Heart left ventricle (tissue), 16 donors: Measurements from ENCODE around the gene JOSD2. TPM values are rescaled to one million over a fixed set of nuclear protein-coding genes. Genes with fewer than 3 reads are reported as not detected.

ENCODE experiments used
- ATAC-seq, 4 donors: fragments of 200-7000 bp; cut with Tn5 transposase; one replicate each; pipeline ENCODE4 v1.9.1; 2020 to 2022; ENCODE audit warnings: moderate library complexity in 4 of 4, mild to moderate bottlenecking in 3 of 4, moderate number of reproducible peaks in 1 of 4
- DNase-seq, 5 donors: peaks; one replicate each; pipeline ENCODE4 v3.0.0-alpha.2; 2020
- H3K27ac ChIP-seq, 12 donors: fragments of 200-600 bp; sonication (generic) in 4 of 12; one replicate each; pipeline versions ENCODE4 v1.5.0 to v1.8.0; 2016 to 2022; ENCODE audit warnings: mild to moderate bottlenecking in 2 of 12
- H3K27me3 ChIP-seq, 9 donors: fragments of 200-600 bp; sonication (generic) in 2 of 9; one replicate each; pipeline versions ENCODE4 v1.5.1 to v1.8.0; 2016 to 2022; ENCODE audit warnings: mild to moderate bottlenecking in 3 of 9
- H3K36me3 ChIP-seq, 9 donors: fragments of 200-600 bp; sonication (generic) in 2 of 9; one replicate each; pipeline versions ENCODE4 v1.5.0 to v1.8.0; 2018 to 2022; ENCODE audit warnings: mild to moderate bottlenecking in 2 of 9
- H3K4me1 ChIP-seq, 12 donors: fragments of 200-600 bp; sonication (generic) in 4 of 12; one replicate each; pipeline versions ENCODE4 v1.5.0 to v1.8.0; 2016 to 2022; ENCODE audit warnings: mild to moderate bottlenecking in 3 of 12
- H3K4me3 ChIP-seq, 12 donors: fragments of 200-600 bp; sonication (generic) in 4 of 12; one replicate each; pipeline versions ENCODE4 v1.5.0 to v1.8.0; 2017 to 2022; ENCODE audit warnings: mild to moderate bottlenecking in 9 of 12, moderate library complexity in 4 of 12
- H3K9me3 ChIP-seq, 12 donors: fragments of 200-600 bp; sonication (generic) in 4 of 12; one replicate each; pipeline versions ENCODE4 v1.5.0 to v1.8.0; 2016 to 2022; ENCODE audit warnings: mild to moderate bottlenecking in 1 of 12
- POLR2A ChIP-seq, 2 donors: fragments of 450-650 bp; IDR thresholded peaks; one replicate each; pipeline ENCODE4 v1.6.1; 2017; ENCODE audit warnings: antibody characterized with exemption in 2 of 2, mild to moderate bottlenecking in 2 of 2, moderate library complexity in 2 of 2
- WGBS, 4 donors: extraction: QIAGEN DNeasy Blood & Tissue Kit in 2 of 4; methylation state at CpG; one replicate each; pipeline versions ENCODE4 v1.1.5 to v1.1.7; 2013 to 2018; 5-methylcytosine and 5-hydroxymethylcytosine counted together
- intact Hi-C, 10 donors: fragments of 100-400 bp; cut with DNase I; formaldehyde crosslinking; loops; one replicate each; pipeline versions ENCODE4 v1.11.1 to v1.14.2; 2022
- polyA plus RNA-seq, 2 donors: library from polyadenylated mRNA; stranded (reverse); fragments of 200-250 nt; gene quantifications; one replicate each; pipeline ENCODE4 v1.2.3, GENCODE V29; 2013
- total RNA-seq, 9 donors: library from RNA; depleted of rRNA in 2 of 9; stranded (reverse); fragments of >200 nt in 2 of 9; fragmentation: NEBNext Ultra II Directional in 3 of 9; extraction: Animal tissue kit (Norgen Biotek cat#: 25700) in 3 of 9; gene quantifications; one replicate each; pipeline versions ENCODE4 v1.1.0 to v1.2.4, GENCODE V29; 2016 to 2023
- TF ChIP-seq, protein P1 (sequence below), 12 donors: fragments of 200-600 bp; sonication (generic) in 4 of 12; IDR thresholded peaks; one replicate each; pipeline versions ENCODE4 v1.5.0 to v1.8.0; 2018 to 2022; ENCODE audit warnings: antibody characterized with exemption in 12 of 12, mild to moderate bottlenecking in 5 of 12
- donor health status: ischemic (EF 13 %, LVEDD 7.1; RV severe dilation, severe dysfunction).
- donor health status: healthy with polysubstance abuse.
- donor health status: DM: no; HTN: yes; CAD: no.
- donor health status: DM: no; HTN: no; CAD: no.
- donor health status: ischemic (EF 25% LVEDD 6.9; RV normal size, moderate dysfunction).
- donor health status: ischemic (EF 25% LVEDD 5.7; RV mildly dilated, moderate dysfunction).
- donor health status: healthy.
- donor health status: DM: yes; HTN: yes; CAD: no.
- donor health status: ischemic (EF 35%, LVEDD 5.7; RV mildly dilated, moderate dysfunction).
- donor health status: nonischemic (EF 11% LVEDD 7.7; RV severe dilation, severe dysfunction).
- donor health status: DM: yes; HTN: yes; CAD: no.
- donor health status: PGD.
- donor health status: ischemic (EF 29% LVEDD 5.4; RV normal size, mild dysfunction).
- donor health status: nonischemic (EF 23%, LVEDD 6.1; RV moderate dilation, normal function).

The JOSD2 gene
- total and polyA plus RNA-seq, 11 donors: 18.7 to 49.7 (median 30.8) TPM

- 79 to 87% (median 82%) methylated on average over 15 of the region's 15 CpGs for WGBS, 4 donors
- TF ChIP-seq, protein P1, sequence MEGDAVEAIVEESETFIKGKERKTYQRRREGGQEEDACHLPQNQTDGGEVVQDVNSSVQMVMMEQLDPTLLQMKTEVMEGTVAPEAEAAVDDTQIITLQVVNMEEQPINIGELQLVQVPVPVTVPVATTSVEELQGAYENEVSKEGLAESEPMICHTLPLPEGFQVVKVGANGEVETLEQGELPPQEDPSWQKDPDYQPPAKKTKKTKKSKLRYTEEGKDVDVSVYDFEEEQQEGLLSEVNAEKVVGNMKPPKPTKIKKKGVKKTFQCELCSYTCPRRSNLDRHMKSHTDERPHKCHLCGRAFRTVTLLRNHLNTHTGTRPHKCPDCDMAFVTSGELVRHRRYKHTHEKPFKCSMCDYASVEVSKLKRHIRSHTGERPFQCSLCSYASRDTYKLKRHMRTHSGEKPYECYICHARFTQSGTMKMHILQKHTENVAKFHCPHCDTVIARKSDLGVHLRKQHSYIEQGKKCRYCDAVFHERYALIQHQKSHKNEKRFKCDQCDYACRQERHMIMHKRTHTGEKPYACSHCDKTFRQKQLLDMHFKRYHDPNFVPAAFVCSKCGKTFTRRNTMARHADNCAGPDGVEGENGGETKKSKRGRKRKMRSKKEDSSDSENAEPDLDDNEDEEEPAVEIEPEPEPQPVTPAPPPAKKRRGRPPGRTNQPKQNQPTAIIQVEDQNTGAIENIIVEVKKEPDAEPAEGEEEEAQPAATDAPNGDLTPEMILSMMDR (IDR thresholded peaks at IDR 0.05): no peak
- no peak for TF ChIP-seq POLR2A (IDR thresholded peaks at IDR 0.05)
- ATAC-seq (no peak), DNase-seq (no peak)
- Histone ChIP-seq H3K4me1 (peaks cover 0 to 22% (median 6%) of the 10 kb centered on the region in 12 donors), H3K27ac (no peak overlapping the region), H3K4me3 (no peak overlapping the region), H3K27me3 (peaks cover 0 to 56% (median 22%) of the 10 kb centered on the region in 9 donors), H3K9me3 (no peaks in the 10 kb centered on the region), H3K36me3 (no peaks in the 10 kb centered on the region)
- intact Hi-C loops: no loop called here
Observed at GRCh38 chr19:50552540-50552939, 41.5 kb upstream of the JOSD2 start.

DNA sequence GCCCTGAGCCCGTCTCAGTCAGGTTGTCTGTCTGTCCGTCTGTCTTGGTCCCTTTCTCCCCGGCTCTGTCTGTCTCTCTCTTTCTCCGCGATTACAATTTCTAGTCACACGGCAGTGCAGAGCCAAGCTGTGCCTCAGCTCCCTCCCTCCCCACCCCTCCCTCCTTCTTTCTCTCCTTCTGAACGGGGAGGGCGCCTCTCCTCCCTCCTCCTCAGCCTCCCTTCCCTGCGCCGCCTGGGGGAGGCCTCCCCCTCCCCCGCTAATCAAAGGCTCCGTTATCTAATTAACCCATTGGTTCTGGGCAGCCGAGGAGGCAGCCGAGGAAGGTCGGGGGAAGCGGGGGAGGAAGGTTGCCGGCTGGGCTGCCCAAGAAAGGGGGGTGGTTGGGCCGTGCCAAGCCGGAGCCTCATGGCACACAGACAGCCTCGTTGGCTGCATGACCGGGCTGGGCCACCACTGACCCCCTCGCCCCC is 40.8 kb upstream of the JOSD2 start:
- ATAC-seq (no peak), DNase-seq (no peak)
- Histone ChIP-seq H3K36me3 (no peaks in the 10 kb centered on the region), H3K9me3 (no peaks in the 10 kb centered on the region), H3K27me3 (peaks cover 0 to 55% (median 22%) of the 10 kb centered on the region in 9 donors), H3K4me1 (peaks cover 0 to 20% (median 5%) of the 10 kb centered on the region in 12 donors), H3K4me3 (peak overlapping the region in 6 of 12 donors; percentile 3 to 44 (median 28)), H3K27ac (no peak overlapping the region)
- no peak for TF ChIP-seq POLR2A (IDR thresholded peaks at IDR 0.05)
- TF ChIP-seq, protein P1 (IDR thresholded peaks at IDR 0.05): no peak
- intact Hi-C loops: no loop called here
- 2 to 9% (median 3%) methylated on average over 20 to 22 of the region's 22 CpGs for WGBS, 4 donors

DNA sequence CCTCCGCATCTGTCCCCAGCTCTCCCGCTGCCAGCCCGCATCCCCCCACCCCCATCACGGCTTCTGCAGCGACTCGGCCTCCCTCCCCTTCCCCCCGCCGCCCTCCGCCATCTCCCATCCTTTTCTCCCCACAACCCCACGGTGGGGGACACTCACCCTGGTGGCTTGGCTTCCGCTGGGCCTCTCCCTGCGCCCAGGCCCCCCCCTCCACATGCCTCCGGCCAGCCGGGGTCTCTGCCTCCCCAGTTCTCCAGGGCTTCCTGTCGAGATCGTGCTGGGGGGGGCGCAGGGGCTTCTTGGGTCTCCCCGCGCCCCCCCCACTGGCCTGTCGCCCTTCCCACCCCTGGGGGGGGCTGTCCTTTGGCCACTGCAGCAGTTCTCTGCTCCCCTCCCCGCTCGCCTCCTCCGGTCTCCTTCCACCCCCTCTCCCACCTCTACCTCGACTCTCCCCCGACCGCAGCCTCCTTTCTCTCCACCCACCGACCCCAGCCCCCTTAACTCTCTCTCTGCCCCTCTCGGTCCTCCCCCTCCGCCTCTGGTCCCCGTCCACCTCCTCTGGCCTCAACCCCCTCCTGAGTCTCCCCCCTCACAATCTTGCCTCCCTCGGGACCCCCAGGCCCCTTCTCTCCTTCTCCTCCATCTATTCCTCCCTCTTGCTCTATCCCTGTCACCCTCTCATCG is 40.2 kb upstream of the JOSD2 start:
- no peak for DNase-seq
- Histone ChIP-seq H3K27me3 (peaks cover 0 to 49% (median 20%) of the 10 kb centered on the region in 9 donors), H3K4me3 (peak overlapping the region in 7 of 12 donors; percentile 3 to 44 (median 24)), H3K9me3 (no peaks in the 10 kb centered on the region), H3K27ac (no peak overlapping the region), H3K36me3 (no peaks in the 10 kb centered on the region), H3K4me1 (peaks cover 0 to 14% (median under 1%) of the 10 kb centered on the region in 12 donors)
- ATAC-seq: no peak
- WGBS, 4 donors: 15 to 32% (median 26%) methylated on average over 27 to 32 of the region's 32 CpGs
- intact Hi-C loops: no loop called here
- TF ChIP-seq, protein P1 (IDR thresholded peaks at IDR 0.05): no peak
- TF ChIP-seq POLR2A (IDR thresholded peaks at IDR 0.05): no peak

- DNase-seq: no peak
- no peak for ATAC-seq
- Histone ChIP-seq H3K27ac (no peak overlapping the region), H3K9me3 (no peaks in the 10 kb centered on the region), H3K4me3 (peak overlapping the region in 6 of 12 donors; percentile 20 to 44 (median 28)), H3K27me3 (peaks cover 0 to 48% (median 14%) of the 10 kb centered on the region in 9 donors), H3K4me1 (peaks cover 0 to 9% (median 0%) of the 10 kb centered on the region in 12 donors), H3K36me3 (no peaks in the 10 kb centered on the region)
- TF ChIP-seq POLR2A (IDR thresholded peaks at IDR 0.05): no peak
- TF ChIP-seq, protein P1 (IDR thresholded peaks at IDR 0.05): no peak
- 50 to 67% (median 56%) methylated on average over 5 to 8 of the region's 8 CpGs for WGBS, 4 donors
- intact Hi-C loops: no loop called here
Observed at GRCh38 chr19:50550594-50550966, 39.6 kb upstream of the JOSD2 start.
